SU-DHL-6 (cell line): Measurements from ENCODE around the gene WIF1.

Experiments used
- H2AFZ ChIP-seq: fragments of 200-600 bp; sonication (generic); 2 replicates; pipeline ENCODE4 v1.6.1; 2014; ENCODE audit warnings: low read depth, mild to moderate bottlenecking, moderate library complexity, mixed read lengths, antibody characterized with exemption, low read length; ENCODE audit not compliant: severe bottlenecking
- H3F3A ChIP-seq: fragments of 200-600 bp; shearing (Covaris generic); 2 replicates; pipeline ENCODE4 v1.6.0; 2016; ENCODE audit warnings: antibody characterized with exemption, mild to moderate bottlenecking; ENCODE audit not compliant: insufficient read depth
- H3K27ac ChIP-seq: fragments of 200-600 bp; sonication (generic); 2 replicates; pipeline ENCODE4 v1.5.1; 2016; ENCODE audit warnings: low read depth, mild to moderate bottlenecking, low read length, moderate library complexity, mixed read lengths
- H3K27me3 ChIP-seq: fragments of 200-600 bp; sonication (generic), shearing (Covaris generic); 2 replicates; pipeline ENCODE4 v1.6.0; 2014; ENCODE audit warnings: mild to moderate bottlenecking, low read length
- H3K36me3 ChIP-seq: fragments of 200-600 bp; sonication (generic); 2 replicates; pipeline ENCODE4 v1.6.1; 2014; ENCODE audit warnings: mild to moderate bottlenecking, low read length, mixed read lengths
- H3K4me2 ChIP-seq: fragments of 300-600, 200-600 bp; shearing (Covaris generic), sonication (generic); 2 replicates; pipeline ENCODE4 v1.6.0; 2014; ENCODE audit warnings: low read length, low read depth, mild to moderate bottlenecking; ENCODE audit not compliant: poor library complexity, severe bottlenecking
- H3K4me3 ChIP-seq: fragments of 200-600 bp; sonication (generic); 2 replicates; pipeline ENCODE4 v1.5.1; 2014; ENCODE audit warnings: antibody characterized with exemption, low read length, mild to moderate bottlenecking, mixed read lengths; ENCODE audit not compliant: insufficient read depth, poor library complexity, severe bottlenecking
- H3K79me2 ChIP-seq: fragments of 200-600 bp; sonication (generic); 2 replicates; pipeline ENCODE4 v1.6.1; 2014; ENCODE audit warnings: mild to moderate bottlenecking, low read length, moderate library complexity; ENCODE audit not compliant: insufficient read depth
- H3K9ac ChIP-seq: fragments of 200-600 bp; sonication (generic); 2 replicates; pipeline ENCODE4 v1.7.0; 2014; ENCODE audit warnings: mild to moderate bottlenecking, low read length
- H3K9me2 ChIP-seq: fragments of 200-600 bp; sonication (generic); replicated peaks from 2 replicates; pipeline ENCODE4 v1.6.1; 2014; ENCODE audit warnings: low read length; ENCODE audit not compliant: insufficient read depth
- H3K9me3 ChIP-seq: fragments of 200-600 bp; sonication (generic); 2 replicates; pipeline ENCODE4 v1.6.1; 2014; ENCODE audit warnings: low read length, mixed read lengths; ENCODE audit not compliant: insufficient read depth
- H4K20me1 ChIP-seq: fragments of 200-600 bp; sonication (generic); 2 replicates; pipeline ENCODE4 v1.6.1; 2014; ENCODE audit warnings: low read depth, mild to moderate bottlenecking, antibody characterized with exemption, low read length, moderate library complexity, mixed read lengths
- CTCF ChIP-seq: fragments of 200-600 bp; sonication (generic); IDR thresholded peaks from one replicate; pipeline ENCODE4 v1.5.1; 2017; ENCODE audit warnings: antibody characterized with exemption, mild to moderate bottlenecking, low read length, moderate library complexity; ENCODE audit not compliant: insufficient read depth, poor library complexity, severe bottlenecking
- EZH2phosphoT487 ChIP-seq: fragments of 200-600 bp; sonication (generic), shearing (Covaris generic); conservative IDR thresholded peaks from 2 replicates; pipeline ENCODE4 v1.6.1; 2018; ENCODE audit warnings: mild to moderate bottlenecking, antibody characterized with exemption, low read length, moderate library complexity, mixed read lengths

Gene WIF1

GRCh38 chr12:65119063-65119462, 2.0 kb downstream of the WIF1 start:
- no peak overlapping the region for H2AFZ ChIP-seq
- H3K27me3 ChIP-seq: no peaks in the 10 kb centered on the region
- no peaks in the 10 kb centered on the region for H3K9me2 ChIP-seq
- TF ChIP-seq EZH2phosphoT487 (no peak), CTCF (no peak)
- no peak overlapping the region for H3K4me3 ChIP-seq
- H3K4me2 ChIP-seq: no peak overlapping the region
- no peaks in the 10 kb centered on the region for H3K9me3 ChIP-seq
- no peaks in the 10 kb centered on the region for H3K79me2 ChIP-seq
- H3K36me3 ChIP-seq: no peaks in the 10 kb centered on the region
- no peak overlapping the region for H3K27ac ChIP-seq
- H3K9ac ChIP-seq: no peak overlapping the region
- no peaks in the 10 kb centered on the region for H3F3A ChIP-seq
- no peaks in the 10 kb centered on the region for H4K20me1 ChIP-seq

- Histone ChIP-seq H3F3A (no peaks in the 10 kb centered on the region), H3K9me2 (no peaks in the 10 kb centered on the region), H4K20me1 (no peaks in the 10 kb centered on the region), H2AFZ (no peak overlapping the region), H3K4me3 (no peak overlapping the region), H3K27me3 (no peaks in the 10 kb centered on the region), H3K36me3 (no peaks in the 10 kb centered on the region), H3K27ac (no peak overlapping the region), H3K79me2 (no peaks in the 10 kb centered on the region), H3K9me3 (no peaks in the 10 kb centered on the region), H3K4me2 (no peak overlapping the region), H3K9ac (no peak overlapping the region)
- TF ChIP-seq EZH2phosphoT487 (no peak), CTCF (no peak)
Observed at GRCh38 chr12:65113621-65114035, 7.5 kb downstream of the WIF1 start.

GRCh38 chr12:65106948-65107347, 14.2 kb downstream of the WIF1 start:
- no peak overlapping the region for H3K27ac ChIP-seq
- no peaks in the 10 kb centered on the region for H3K9me3 ChIP-seq
- no peak overlapping the region for H2AFZ ChIP-seq
- no peaks in the 10 kb centered on the region for H3K79me2 ChIP-seq
- H3K9ac ChIP-seq: no peak overlapping the region
- no peaks in the 10 kb centered on the region for H3F3A ChIP-seq
- TF ChIP-seq CTCF (peak; percentile 35), EZH2phosphoT487 (no peak)
- no peaks in the 10 kb centered on the region for H3K36me3 ChIP-seq
- no peaks in the 10 kb centered on the region for H3K27me3 ChIP-seq
- no peak overlapping the region for H3K4me3 ChIP-seq
- H3K9me2 ChIP-seq: no peaks in the 10 kb centered on the region
- no peak overlapping the region for H3K4me2 ChIP-seq
- no peaks in the 10 kb centered on the region for H4K20me1 ChIP-seq
